Activated CD4-positive, alpha-beta T cell treated with anti-CD3 and anti-CD28 coated beads, Interleukin-2, amount 50 U/mL, for 24 hours (primary cell): ENCODE measurements around the gene PLXNB2.
"Not testable (repeated sequence)": the region's sequence is repeated elsewhere in the genome, so short reads cannot be mapped to it uniquely, and the experiment has no call there.

Source experiments
- DNase-seq, 2 donors: peaks; one replicate each; pipeline ENCODE4 v3.0.0-alpha.2; 2020; ENCODE audit warnings: low read depth in 1 of 2, low spot score in 1 of 2

PLXNB2 gene

DNA sequence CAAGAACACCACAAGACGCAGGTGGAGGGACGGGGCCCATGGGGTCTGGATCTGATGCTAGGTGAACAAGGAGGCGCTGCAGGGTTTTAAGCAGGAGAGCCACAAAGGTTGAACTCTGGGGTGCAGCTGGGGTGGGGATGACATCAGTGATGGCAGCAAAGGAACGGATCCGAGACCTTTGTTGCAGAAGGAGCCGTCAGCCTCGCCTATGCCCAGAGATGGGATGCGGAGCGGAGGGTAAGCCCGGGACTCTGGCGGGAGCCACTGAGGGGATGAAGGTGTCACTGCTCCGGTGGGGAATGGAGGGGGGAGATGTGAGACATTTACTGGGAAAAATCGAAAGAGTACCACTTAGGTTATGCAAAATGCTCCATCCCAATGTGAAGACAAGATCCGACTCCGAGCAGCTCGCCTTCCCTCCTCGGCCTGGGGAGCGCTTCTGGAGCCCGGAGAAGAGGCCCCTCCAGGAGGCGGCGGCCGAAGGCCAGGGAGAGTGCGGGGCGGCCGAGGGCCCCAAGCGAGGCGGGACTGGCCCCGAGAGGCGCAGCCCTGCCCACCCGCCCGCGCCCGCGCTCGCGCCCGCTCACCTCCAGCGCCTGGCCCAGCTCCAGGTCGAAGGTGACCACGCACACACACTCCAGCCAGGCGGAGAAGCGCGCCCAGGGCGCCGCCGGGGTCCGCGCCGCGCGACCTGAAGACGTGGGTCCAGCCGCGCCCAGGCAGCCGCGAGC, 18.9 kb upstream of the PLXNB2 start:
- no peak for DNase-seq

DNA sequence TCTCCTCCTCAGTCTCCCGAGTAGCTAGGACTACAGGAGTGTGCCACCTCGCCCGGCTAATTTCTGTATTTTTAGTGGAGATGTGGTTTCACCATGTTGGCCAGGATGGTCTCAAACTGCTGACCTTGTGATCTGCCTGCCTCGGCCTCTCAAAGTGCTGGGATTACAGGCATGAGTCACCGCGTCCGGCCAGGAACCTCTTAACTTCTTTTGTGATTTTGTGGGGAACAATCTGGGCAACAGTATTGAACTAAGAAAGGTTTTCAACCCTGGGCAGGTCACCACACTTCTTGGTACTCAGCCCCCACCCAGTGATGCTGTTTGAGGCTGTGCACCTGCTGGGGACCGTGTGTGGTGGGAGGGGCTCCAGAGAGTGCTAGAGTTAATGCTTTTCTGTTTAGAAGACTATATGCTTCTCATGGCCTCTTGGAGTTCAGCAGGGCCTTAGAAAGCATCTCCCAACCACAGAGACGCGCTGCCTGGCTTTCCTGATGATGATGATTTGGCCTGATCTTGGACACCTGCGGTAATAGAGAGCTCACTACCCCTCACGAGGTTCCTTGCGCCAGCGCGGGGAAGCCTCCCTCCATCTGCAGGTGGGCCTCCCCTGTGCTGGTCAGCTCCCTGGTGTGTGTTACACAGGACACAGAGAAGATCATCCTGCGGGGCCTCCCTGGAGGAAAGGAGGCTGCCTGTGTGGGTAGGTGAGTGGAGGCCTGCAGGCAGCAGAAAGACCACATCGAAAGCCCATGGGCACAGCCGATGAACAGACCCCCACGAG, 18.2 kb upstream of the PLXNB2 start:
- DNase-seq, result no peak

DNA sequence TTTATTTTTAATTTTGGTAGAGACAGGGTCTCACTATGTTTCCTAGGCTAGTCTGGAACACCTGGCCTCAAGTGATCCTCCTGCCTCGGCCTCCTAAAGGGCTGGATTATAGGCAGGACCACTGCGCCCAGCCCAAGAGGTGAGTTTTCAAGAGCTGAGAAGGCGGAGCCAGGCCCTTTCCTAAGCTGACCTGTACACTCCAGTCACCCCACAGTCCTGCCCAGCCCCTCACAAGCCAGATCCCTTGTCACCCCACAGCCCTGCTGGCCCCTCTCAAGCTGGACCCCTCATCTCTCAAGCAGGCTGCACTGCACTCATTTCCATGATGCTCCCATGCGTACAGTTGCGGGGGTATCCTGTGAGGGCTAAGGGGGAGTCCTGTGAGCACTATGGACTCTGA, 16.5 kb upstream of the PLXNB2 start:
- DNase-seq, result no peak

DNA sequence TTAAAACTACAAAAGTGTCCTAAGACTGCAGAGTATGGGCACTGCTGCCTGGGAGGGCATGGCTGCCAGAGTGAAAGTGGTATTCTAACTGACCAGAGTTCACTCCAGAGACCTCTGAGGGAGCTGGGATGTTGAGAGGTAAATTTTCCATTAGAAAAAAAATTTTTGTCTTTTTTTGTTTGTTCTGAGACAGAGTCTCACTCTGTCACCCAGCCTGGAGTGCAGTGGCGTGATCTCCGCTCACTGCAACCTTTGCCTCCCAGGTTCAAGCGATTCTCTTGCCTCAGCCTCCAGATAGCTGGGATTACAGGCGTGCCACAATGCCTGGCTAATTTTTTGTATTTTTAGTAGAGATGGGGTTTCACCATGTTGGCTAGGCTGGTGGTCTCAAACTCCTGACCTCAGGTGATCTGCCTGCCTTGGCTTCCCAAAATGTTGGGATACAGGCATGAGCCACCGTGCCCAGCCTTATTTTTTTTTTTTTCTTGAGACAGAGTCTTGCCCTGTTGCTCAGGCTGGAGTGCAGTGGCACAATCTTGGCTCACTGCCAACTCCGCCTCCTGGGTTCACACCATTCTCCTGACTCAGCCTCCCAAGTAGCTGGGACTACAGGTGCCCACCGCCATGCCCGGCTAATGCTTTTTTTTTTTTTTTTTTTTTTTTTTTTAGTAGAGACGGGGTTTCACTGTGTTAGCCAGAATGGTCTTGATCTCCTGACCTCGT, 15.1 kb upstream of the PLXNB2 start:
- DNase-seq, result not testable (repeated sequence)

DNA sequence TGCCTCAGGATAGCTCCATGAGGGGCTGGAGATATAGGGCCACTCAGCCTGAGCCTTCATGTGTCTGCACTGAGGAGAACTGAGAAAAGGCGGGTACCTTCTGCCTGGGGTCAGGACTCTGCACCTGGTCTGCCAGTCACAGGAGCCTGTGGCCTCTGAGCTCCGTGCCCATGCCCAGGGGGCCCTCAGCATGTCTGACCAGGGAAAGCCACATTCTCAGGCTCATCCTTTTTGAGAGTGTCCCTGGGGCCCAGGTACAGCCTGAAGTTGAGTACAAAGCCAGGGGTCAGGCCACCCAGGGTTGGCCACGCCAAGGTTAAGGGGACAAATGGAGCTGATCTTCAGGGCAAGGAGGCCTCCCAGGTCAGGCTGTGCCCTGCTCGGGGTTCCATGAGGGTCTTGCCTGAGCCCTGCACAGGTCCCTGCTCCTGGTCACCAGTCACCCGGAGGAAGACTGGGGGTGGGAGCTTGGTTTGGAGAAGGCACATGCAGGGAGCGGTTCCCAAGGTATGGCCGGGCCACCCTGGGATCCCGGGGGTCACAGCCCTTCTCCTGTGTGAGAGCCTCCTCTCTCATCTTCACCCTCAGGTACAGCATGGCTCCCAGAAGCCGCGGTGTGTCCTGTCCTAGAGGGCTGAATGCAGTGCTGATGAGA, 13.4 kb upstream of the PLXNB2 start:
- DNase-seq, result no peak

DNA sequence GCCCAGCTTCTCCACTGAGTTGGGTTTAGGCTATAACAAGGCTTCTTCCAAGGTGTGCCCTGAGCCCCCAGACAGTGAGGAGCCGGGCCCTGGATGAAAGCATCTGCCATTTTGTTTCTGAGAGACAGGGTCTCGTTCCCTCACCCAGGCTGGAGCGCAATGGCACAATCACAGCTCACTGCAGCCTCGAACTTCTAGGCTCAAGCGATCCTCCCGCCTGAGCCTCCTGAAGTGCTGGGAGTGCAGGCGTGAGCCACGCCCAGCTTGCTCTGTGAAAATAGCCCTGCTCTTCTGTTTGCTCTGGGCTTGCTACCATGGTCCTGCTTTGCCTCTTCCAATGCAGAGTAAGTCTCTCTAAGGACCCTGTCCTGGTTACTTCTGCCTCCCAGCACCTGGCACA, 12.7 kb upstream of the PLXNB2 start:
- DNase-seq, result no peak

DNA sequence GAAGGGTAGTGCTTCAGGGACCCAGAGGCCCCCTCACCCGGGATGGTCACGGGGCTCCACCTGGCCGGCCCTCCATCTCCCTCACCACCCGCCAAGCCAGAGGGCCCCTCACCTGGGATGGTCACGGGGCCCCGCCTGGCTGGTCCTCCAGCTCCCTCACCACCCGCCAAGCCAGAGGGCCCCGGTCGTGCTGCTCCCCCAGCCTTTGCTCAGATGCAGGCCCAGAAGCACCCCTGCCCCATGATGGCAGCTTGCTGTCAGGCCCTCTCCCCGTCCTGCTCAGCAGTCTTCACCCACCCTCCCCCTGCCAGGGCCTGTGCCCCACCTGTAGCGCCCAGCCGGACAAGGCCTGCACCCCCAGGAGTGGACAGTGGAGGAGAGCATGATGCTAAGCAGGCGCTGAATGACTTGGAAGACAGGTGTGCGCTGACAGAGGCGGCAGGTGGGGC, 12.1 kb upstream of the PLXNB2 start:
- DNase-seq, result no peak

DNA sequence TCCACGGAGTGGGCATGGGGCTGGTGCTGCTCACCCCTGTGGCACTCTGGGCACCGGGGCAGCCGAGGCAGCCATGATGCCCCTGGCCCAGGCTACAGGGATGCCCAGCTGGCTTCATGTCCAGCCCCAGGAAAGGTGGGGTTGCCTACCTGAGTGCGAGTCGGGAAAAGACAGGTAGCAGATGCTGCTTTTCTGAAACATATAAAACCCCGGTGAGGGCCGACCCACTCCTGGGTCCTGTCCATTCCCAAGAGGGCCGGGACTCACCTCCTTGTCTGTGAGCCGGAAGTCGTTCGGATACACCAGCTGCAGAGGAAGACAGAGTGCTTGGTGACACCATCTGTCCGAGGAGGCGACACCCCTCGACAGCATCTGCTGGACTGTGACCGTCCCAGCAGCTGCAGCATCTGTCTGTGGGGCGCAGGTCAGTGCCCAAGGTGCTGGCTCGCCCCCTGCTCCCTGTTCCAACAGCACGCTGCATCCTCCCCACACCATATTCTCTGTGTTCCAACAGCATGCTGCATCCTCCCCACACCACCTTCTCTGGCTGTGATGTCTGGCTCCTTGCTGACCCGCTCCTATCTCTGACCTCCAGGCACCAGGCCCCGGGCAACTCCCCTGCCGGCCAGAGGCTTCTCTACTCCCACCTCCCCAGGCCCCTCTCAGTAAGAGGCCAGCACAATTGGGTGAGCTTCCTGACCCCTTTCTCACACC, 11.4 kb upstream of the PLXNB2 start:
- no peak for DNase-seq

DNA sequence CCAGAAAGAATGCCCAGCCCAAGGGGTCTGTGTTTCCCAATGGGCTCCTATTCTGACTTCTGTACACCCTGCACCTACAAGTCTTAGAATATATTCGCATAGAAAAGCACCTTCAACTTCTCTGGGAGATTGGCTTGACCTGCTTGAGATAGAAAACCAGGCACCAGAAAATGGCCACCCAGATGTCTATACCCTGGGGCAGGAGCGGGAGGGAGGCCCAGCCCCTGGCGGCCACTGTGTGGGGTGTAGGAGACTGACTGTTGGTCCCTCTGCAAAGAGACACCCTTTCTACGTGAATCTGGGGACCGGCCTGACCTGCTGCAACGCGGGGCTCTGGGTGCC, 10.9 kb upstream of the PLXNB2 start:
- no peak for DNase-seq

DNA sequence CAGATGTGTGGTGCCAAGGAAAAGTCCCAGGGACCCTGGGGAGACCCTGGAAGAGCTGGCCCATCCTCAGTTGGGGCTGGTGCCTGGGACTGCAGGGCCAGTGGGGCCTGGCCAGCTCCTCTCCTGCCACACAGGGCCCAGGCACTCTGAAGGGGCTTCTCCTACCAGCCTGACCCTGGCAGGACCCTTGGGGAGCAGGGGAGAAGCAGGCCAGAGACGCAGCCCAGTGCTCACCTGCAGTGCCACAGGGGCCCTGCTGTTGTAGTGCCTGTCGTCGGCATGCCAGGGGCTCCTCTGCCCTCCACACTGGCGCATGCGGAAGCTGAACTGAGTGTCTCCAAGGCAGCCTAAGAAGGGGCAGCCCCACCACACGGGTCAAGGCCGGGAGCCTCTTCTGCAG, 10.2 kb upstream of the PLXNB2 start:
- no peak for DNase-seq

DNA sequence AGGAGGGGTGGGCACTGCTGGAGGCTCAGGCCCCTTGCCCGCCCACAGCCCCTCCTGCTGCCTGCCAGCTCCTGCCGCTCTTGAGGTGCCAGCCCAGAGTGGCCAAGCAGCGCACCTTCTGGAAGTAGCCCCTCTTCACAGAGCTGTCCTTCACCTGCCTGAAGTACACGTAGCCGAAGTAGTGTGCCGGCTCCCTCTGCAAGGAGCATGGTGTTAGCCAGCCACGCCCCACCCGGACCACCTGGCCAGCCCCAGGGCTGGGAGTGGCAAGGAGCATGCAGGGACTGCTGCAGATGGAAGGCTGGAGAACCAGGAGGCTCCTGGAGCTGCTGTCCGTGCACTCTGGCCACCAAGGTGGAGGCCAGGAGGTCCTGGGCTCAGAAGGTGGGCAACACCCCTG, 9.7 kb upstream of the PLXNB2 start:
- no peak for DNase-seq

DNA sequence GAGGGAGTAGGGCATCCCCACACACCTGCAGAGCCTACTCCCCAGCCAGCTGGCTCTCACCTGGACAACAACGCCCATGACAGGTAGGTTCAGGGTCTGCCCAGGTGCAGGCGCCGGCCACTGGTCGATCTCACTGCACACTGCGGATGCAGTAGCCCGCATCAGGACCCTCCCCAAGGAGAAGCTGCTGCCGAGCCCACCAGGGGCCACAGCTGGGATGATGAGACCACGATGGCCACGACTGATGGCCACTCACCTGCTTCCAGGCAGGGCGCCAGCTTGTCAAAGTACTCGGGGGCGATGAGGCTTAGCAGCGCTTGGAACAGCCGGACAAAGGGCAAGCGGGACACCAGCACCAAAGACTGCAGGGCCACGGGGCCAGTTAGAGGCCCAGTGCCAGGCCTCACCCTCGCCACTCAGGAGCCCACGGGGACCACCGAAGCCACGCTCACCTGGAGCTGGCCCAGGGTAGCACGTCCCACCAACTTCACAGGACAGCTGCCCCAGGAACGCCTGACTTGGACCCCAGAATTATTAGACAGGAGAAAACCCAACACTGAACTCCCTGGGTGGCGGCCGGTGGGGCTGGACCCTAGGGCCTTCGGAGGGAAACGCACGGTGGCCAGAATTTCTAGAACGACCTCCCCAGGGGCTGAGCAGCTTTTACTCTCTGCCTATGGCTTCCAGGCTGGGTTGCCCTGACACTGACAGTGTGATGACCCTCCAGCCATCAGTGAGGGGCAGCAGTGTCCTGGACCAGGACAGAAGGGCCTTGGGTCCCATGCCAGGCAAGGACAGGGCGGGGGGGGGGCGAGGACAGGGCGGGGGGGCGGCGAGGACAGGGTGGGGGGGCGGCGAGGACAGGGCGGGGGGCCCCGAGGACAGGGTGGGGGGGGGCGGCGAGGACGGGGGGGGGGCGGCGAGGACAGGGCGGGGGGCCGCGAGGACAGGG, 8.9 kb upstream of the PLXNB2 start:
- no peak for DNase-seq

DNA sequence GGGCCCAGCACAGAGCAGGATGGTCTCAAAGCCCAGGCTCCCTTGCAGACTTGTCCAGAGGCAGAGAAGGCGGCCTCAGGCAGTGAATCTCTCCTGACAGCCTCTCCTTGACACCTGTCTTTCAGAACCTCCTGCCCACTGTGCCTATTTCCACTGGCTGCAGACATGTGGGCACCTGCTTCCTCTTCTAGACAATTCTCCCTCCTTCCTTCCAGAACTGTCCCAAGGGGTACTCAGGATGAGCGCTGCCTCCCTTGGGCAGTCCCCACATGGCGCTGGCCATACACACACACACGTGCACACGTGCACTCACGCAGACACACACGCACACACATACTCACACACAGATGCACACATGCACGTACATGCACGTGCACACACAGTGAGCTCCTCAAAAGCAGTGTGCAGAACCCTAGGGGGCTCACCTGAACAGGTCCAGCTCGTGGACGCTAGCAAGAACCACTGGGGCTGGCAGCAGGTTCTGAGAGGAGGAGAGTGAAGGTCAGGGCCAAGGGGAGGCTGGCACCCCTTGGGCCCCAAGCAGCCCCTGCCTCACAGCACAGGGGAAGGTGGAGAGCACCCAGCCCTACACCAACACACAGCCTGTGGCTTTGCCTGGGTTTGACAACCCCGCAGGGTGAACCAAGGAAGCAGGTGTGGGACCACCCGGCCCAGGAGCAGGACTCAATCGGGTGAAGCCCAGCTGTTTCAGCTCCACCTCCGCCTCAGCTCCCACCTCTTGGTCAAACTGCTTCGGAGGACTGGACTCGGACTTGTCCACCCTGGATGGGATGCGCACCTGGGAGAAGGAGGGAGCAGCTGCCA, 8.1 kb upstream of the PLXNB2 start:
- no peak for DNase-seq

DNA sequence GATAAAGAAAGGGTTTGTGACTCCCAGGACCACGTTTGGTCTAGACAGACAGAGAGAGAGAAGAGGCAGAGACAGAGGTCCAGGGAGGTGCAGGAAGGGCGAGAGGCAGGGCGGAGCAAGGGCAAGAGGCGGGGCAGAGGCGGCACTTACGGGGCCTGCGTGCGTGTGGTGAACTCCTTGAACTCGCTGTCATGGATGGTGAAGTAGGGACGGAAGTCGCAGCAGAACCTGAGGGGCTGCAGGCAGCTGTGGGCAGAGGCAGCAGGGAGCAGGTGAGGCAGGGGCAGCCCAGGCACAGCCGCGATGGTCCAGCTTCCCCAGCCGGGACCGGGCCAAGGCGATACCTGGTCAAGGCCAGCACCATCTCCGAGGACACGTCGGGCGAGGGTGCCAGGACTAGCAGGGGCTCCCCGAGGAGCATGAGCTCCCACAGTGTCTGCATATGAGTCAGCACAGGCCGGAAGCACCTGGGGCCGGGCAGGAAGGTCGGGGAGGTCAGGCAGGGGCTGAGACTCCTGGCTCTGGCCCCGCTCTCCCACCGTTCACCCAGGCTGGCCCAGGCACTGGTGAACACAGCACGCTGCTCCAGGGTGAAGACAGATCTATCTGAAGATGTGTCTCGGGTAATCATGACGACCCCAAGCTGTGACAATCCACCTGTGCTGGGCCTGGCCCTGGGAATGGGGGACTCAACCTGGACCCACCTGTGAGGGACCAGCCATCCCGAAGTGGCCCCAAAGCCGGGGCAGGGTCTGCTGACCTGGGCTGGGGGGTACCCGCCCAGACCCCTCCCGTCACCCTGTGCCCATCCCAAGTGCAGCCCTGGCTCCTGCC, 7.2 kb upstream of the PLXNB2 start:
- peak; percentile 46 to 62 for DNase-seq

DNA sequence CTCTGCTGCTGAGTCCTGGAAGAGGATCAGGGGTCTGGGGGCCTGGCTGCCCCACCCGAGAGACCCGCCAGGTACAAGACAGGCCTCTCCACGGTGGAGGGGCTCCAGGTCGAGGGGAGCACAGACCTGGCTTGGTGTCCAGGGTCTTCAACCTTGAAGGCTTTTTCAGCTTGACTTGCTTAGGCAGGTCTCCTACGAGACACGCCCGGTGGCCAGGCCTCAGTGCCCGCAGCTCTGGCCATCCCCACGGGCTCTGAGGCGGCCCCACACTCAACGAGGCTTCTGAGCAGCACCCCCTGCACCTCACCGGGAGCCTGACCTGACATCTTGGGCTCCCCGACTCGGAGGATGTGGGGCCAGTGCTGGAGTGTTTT, 6.6 kb upstream of the PLXNB2 start:
- DNase-seq, result no peak

DNA sequence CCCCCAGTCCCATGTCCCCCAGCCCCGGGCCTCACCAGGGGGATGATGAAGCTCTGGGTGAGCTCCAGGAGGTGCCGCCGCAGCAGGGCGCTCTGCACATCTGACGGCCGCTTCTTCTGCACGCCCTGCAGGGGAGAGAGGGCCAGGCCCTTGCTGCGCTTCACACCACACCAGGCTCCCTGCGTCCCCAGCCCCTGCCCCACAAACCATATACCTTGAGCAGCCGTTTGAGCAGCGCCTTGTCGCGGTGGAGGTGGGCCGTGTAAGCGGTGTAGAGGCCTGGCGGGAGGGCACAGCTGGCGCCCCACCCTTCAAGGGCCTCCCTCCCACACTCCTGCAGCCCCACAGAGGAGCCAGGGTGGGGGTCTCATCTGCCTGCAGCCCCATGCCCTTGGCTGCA, 6.2 kb upstream of the PLXNB2 start:
- no peak for DNase-seq

DNA sequence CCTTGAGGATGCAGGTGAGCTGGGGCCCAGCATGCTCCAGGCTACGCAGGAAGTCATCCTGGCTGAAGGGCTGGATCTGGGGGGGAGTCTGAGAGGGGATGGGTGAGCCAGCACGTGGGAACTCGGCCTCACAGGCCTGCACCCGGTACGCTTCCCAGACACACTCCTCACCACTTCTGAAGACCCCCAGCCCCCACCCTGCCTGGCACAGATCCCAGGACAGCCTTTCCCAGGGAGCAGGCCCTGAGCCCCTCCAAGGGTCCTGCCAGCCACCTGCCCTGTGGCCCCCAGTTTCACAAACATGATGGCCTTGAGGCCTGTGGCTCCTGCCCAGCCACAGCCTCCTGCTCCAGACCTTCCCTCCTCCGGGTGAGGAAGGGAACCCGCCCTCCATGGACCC, 5.6 kb upstream of the PLXNB2 start:
- no peak for DNase-seq

DNA sequence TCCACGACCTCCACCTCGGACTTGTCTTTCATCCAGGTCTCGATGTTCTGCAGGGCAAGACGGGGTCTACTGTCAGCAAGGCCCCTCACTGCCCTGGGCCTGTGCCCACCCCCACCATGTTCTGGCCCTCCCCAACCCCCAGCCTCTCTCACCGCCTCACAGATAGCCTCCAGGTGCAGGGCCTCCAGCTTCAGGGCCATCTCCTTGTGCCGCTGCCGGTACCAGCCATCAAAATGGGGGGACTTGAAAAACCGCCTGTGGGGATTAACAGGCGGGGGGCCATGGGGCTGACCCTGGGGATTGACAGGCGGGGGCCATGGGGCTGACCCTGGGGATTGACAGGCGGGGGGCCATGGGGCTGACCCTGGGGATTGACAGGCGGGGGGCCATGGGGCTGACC, 4.9 kb upstream of the PLXNB2 start:
- DNase-seq, result no peak
